HG03064 (cell line): ENCODE data around the gene SNIP1.
"Not testable (repeated sequence)": the region's sequence is repeated elsewhere in the genome, so short reads cannot be mapped to it uniquely, and the experiment has no call there.

Source experiments
- ATAC-seq: cut with Tn5 transposase; IDR thresholded peaks from one replicate; pipeline ENCODE4 v1.9.1; 2021; ENCODE audit warnings: low read depth; ENCODE audit not compliant: unreplicated experiment

Gene SNIP1

DNA sequence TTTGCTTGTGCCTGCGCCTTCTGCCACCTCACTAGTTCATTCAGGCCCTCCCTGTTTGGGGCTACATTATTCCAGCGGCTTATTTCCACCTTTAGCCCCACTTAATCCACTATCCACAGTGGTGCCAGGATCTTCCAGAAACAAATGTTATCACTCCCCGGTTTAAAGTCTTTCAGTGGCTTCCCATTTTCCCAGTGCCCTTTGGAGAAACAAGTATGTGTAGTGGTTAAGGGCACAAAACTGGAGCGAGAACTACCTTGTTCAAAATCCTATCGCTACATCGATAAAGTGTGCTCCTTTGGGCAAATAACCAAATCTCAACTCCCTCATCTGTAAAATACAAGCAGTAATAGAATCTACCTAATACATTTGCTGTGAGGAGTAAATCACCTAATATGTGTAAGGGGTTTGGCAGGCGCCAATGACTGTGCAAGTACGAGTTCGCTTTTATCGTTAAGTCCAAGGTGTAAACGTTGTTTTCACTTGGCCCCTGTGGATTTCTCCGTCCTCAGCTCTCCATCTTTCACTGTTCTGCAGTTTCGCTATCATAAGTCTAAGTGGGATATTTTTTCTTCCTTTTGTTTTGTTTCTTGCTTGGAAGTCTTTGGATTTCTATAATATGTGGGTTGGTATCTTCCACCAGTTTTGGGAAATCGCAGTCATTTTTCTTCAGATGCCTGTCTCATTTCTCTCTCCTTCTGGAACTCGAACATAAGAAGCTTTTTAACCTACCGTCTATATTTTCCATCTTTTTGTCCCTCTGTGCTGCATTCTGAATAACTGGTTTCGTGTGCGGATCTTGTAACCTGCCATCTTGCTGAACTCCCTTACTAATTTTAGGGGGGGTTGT is 38.7 kb downstream of the SNIP1 start:
- ATAC-seq = no peak

- peak; percentile 76 for ATAC-seq
Measured at GRCh38 chr1:37514350-37515184, 39.5 kb downstream of the SNIP1 start, which contains the start of gene MEAF6. Gene MEAF6 (minus strand): TSS chr1:37514766. CDS start chr1:37514746, 20 bp downstream.

- no peak for ATAC-seq
Measured at GRCh38 chr1:37513795-37514349, 40.2 kb downstream of the SNIP1 start.

- no peak for ATAC-seq
Measured at GRCh38 chr1:37509181-37509580, 44.9 kb downstream of the SNIP1 start.

- ATAC-seq = no peak
Measured at GRCh38 chr1:37506740-37507139, 47.4 kb downstream of the SNIP1 start.

DNA sequence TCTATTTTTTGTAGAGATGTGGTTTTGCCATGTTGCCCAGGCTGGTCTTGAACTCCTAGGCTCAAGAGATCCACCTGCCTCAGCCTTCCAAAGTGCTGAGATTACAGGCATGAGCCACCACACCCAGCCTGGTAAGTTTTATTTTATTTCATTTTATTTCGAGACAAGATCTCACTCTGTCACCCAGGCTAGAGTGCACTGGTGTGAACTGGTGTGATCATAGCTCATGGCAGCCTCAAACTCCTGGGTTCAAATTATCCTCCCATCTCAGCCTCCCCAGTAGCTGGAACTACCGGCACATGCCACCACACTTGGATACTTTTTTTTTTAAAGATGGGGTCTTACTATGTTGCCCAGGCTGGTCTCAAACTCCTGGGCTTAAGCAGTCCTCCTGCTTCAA is 51.3 kb downstream of the SNIP1 start:
- not testable (repeated sequence) for ATAC-seq

- ATAC-seq = no peak
Measured at GRCh38 chr1:37502104-37502503, 52.0 kb downstream of the SNIP1 start.

- ATAC-seq = no peak
Measured at GRCh38 chr1:37501661-37502060, 52.4 kb downstream of the SNIP1 start.

GRCh38 chr1:37498872-37499617 is 55.0 kb downstream of the SNIP1 start:
- no peak for ATAC-seq

DNA sequence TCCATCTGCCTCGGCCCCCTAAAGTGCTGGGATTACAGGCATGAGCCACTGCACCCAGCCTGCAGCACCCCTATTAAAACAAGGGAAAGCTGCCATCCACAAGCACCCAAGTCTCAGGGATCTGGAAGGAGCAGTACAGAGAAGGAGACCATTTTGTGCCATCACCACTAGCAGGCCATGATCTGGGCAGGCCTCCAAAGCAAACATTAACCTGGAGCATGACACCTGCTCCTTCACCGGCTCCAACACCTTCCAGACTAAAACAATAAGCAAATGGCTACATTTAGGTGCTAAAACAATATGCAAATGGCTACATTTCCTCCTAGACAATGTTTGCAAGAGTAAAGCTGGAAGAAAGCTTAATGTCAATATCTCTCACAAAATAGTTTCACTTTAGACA is 56.3 kb downstream of the SNIP1 start:
- no peak for ATAC-seq

- no peak for ATAC-seq
Measured at GRCh38 chr1:37495875-37496274, 58.2 kb downstream of the SNIP1 start.

DNA sequence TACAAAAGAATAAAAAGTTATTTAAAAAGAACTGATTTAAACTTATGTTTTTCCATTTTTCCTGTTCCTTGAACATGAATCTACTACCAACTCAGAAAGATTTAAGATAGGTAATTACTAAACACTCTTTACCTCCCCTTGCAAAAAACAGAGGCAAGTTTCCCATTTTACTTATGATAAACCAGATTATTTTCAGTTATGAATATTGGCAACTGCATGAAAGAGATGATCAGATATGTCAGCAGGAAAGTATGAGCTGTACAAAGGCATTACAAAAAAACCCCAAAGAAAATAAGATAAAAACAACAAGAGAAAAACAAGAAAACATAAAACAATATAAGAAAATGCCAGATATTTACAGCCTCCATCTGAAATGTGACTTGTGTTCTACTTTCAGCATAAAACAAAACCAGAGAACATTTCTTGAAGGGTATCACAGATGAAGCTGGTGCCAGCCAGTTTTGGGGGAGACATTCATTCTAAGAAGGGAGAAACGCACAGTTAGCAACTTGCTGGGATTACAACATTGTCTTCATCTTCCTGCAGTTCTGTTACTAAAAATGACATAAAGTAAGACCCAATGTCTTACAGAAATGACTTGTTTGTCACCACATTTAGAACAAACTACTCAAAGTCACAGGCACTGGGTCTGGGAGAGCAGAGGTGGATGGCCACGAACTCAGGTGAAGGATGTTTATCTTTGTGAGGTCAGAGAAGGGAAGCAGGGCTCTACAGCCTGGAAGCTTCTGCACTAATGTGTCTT is 60.6 kb downstream of the SNIP1 start:
- ATAC-seq = no peak

GRCh38 chr1:37487619-37487984 is 66.5 kb downstream of the SNIP1 start:
- ATAC-seq = no peak

DNA sequence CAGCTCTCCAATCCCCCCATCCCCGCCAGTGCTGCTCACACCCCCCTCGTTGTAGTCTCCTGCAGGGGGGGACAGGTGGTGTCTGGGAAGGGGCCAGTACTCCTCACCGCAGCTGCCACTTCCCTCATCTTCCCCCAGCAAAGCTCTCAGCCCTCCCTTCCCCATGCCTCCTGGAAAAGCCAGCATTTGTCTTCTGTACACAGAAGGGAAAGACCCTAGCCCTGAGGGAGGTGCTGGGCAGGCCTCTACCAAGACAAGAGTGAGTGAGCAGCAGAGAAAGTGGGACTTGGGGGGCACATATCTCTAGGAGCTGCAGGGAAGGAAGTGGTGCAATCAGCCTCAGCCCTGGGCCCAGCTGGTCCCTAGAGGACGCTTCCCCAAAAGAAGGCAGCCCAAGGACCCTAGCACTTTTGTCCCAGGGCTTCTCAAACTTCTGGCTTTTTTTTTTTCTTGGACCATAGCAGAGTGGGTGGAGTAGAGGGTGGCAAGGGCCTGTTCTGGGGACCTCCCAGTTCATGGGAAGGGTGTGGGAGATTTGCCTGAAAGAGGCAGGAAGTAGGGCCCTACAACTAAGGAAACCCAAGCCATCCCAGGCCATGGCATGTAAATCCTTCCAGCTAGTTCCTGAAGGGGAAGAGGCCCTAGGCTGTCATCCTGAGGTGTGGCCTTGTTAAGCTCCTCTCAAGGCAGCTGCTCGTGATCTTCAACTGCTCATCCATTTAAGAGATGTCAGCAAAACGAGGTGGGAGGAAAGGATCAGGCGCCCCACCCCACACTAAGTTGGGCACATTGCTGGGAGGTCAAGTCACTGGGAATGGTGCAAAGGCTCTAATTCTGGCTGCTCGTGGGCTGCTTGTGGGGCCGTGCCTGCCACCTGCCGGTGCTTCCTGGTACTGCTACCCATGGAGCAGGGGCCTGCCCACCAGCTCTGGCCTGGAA is 67.1 kb downstream of the SNIP1 start:
- ATAC-seq = no peak

- no peak for ATAC-seq
Measured at GRCh38 chr1:37485902-37486679, 68.0 kb downstream of the SNIP1 start.
